ENCODE measurements around the gene EFNA1.
A peak's percentile ranks its signal among the peaks of the same experiment; 100 is the strongest.

The EFNA1 gene

GRCh38 chr1:155085504-155086127 is 42.1 kb upstream of the EFNA1 start:
- ChIA-PET CTCF (interaction anchor here (0.5 to 2.8 kb wide), 33 partner anchors 10 to 562 kb away, joined by 3 to 43 read pairs (median 5); partner anchors contain the start of genes ADAM15, EFNA4, KRTCAP2 and SHC1), POLR2A (interaction anchor here (0.8 to 1.8 kb wide), 11 partner anchors 10 to 149 kb away, joined by 3 to 20 read pairs (median 5); partner anchors contain the start of genes ADAM15, DPM3, EFNA4 and KRTCAP2)
- no peak for DNase-seq (ENCODE audit: extremely low spot score)
- TF ChIP-seq ZNF384 (IDR thresholded peaks at IDR 0.05) (no peak), L3MBTL2 (conservative IDR thresholded peaks at IDR 0.05) (peak; percentile 71)

- DNase-seq (ENCODE audit: extremely low spot score), result peak; percentile 84
- POLR2A ChIA-PET, result interaction anchor here (1.3 to 1.8 kb wide), 2 partner anchors 49 to 51 kb away, joined by 5 to 6 read pairs; partner anchors contain the start of gene SLC50A1
- CTCF ChIA-PET, result interaction anchor here (0.6 to 2.8 kb wide), 8 partner anchors 11 to 417 kb away, joined by 3 to 43 read pairs (median 4); partner anchors contain the start of genes EFNA4, KRTCAP2 and SHC1
- TF ChIP-seq FOXM1 (IDR thresholded peaks at IDR 0.05; ENCODE audit: borderline replicate concordance), result 0 out of 2 replicates have a peak, but pooled peaks have one; percentile 16
- no peak for TF ChIP-seq SP1 (IDR thresholded peaks at IDR 0.05)
These were observed 41.4 kb upstream of the EFNA1 start for GRCh38 chr1:155086128-155086741.

GRCh38 chr1:155086856-155087535 is 40.7 kb upstream of the EFNA1 start:
- CTCF ChIA-PET, result interaction anchor here (1.3 to 2.8 kb wide), 4 partner anchors 11 to 86 kb away, joined by 3 to 27 read pairs (median 14); partner anchors contain the start of gene KRTCAP2

GRCh38 chr1:155091071-155092051 is 36.3 kb upstream of the EFNA1 start:
- ChIA-PET POLR2A (interaction anchor here (0.9 to 2.5 kb wide), 12 partner anchors 35 to 135 kb away, joined by 3 to 25 read pairs (median 4); partner anchors contain the start of genes ADAM15, DPM3, EFNA1 and KRTCAP2), CTCF (interaction anchor here (0.5 to 5.3 kb wide), 34 partner anchors 9 to 232 kb away, joined by 3 to 89 read pairs (median 5); partner anchors contain the start of genes CLK2, DPM3, EFNA3 and EFNA4)
- DNase-seq (ENCODE audit: extremely low spot score), result peak; percentile 92
- TF ChIP-seq TARDBP (IDR thresholded peaks at IDR 0.05) (no peak), L3MBTL2 (conservative IDR thresholded peaks at IDR 0.05) (peak; percentile 75), ARNT (IDR thresholded peaks at IDR 0.05) (no peak), BHLHE40 (IDR thresholded peaks at IDR 0.05; ENCODE audit: borderline replicate concordance) (no peak)

More at GRCh38 chr1:155086856-155087535, 40.7 kb upstream of the EFNA1 start:
- TF ChIP-seq TARDBP (IDR thresholded peaks at IDR 0.05) (no peak), FOXA1 (IDR thresholded peaks at IDR 0.05) (no peak), SP1 (IDR thresholded peaks at IDR 0.05) (no peak), ZNF384 (IDR thresholded peaks at IDR 0.05) (no peak), L3MBTL2 (conservative IDR thresholded peaks at IDR 0.05) (no peak), FOXK2 (IDR thresholded peaks at IDR 0.05) (no peak), PKNOX1 (IDR thresholded peaks at IDR 0.05) (no peak), HDGF (IDR thresholded peaks at IDR 0.05; ENCODE audit: borderline replicate concordance) (no peak), LEF1 (IDR thresholded peaks at IDR 0.05; ENCODE audit: borderline replicate concordance) (no peak), FOXM1 (IDR thresholded peaks at IDR 0.05; ENCODE audit: borderline replicate concordance) (no peak), CTBP1 (IDR thresholded peaks at IDR 0.05; ENCODE audit: borderline replicate concordance) (no peak)
- no peak for DNase-seq (ENCODE audit: extremely low spot score)
- POLR2A ChIA-PET, result no interaction called here

GRCh38 chr1:155092131-155092530 is 35.5 kb upstream of the EFNA1 start:
- DNase-seq (ENCODE audit: extremely low spot score), result no peak
- ChIA-PET CTCF (interaction anchor here (0.6 to 5.3 kb wide), 20 partner anchors 8 to 110 kb away, joined by 3 to 89 read pairs (median 6); partner anchors contain the start of genes DPM3, EFNA4, KRTCAP2 and TRIM46), POLR2A (interaction anchor here (0.9 to 2.5 kb wide), 9 partner anchors 34 to 135 kb away, joined by 4 to 25 read pairs (median 5); partner anchors contain the start of genes EFNA1, KRTCAP2 and SLC50A1)
- TF ChIP-seq PKNOX1 (IDR thresholded peaks at IDR 0.05) (no peak), LEF1 (IDR thresholded peaks at IDR 0.05; ENCODE audit: borderline replicate concordance) (no peak), ZNF384 (IDR thresholded peaks at IDR 0.05) (no peak), SP1 (IDR thresholded peaks at IDR 0.05) (no peak), HDGF (IDR thresholded peaks at IDR 0.05; ENCODE audit: borderline replicate concordance) (no peak), BHLHE40 (IDR thresholded peaks at IDR 0.05; ENCODE audit: borderline replicate concordance) (no peak), ARNT (IDR thresholded peaks at IDR 0.05) (no peak), NFRKB (IDR thresholded peaks at IDR 0.05) (no peak), CTBP1 (IDR thresholded peaks at IDR 0.05; ENCODE audit: borderline replicate concordance) (no peak), FOXM1 (IDR thresholded peaks at IDR 0.05; ENCODE audit: borderline replicate concordance) (no peak), SUZ12 (IDR thresholded peaks at IDR 0.05) (no peak)

GRCh38 chr1:155092641-155093040 is 35.0 kb upstream of the EFNA1 start:
- DNase-seq (ENCODE audit: extremely low spot score), result no peak
- ChIA-PET POLR2A (interaction anchor here (1.8 to 2.5 kb wide), 3 partner anchors 34 to 80 kb away, joined by 7 to 25 read pairs (median 11); partner anchors contain the start of genes KRTCAP2 and SLC50A1), CTCF (interaction anchor here (1.7 to 5.3 kb wide), 2 partner anchors 42 to 81 kb away, joined by 6 to 52 read pairs; partner anchors contain the start of genes KRTCAP2 and TRIM46)
- TF ChIP-seq BHLHE40 (IDR thresholded peaks at IDR 0.05; ENCODE audit: borderline replicate concordance), result no peak
- TF ChIP-seq NFRKB (IDR thresholded peaks at IDR 0.05), result no peak
- no peak for TF ChIP-seq L3MBTL2 (conservative IDR thresholded peaks at IDR 0.05)
- TF ChIP-seq CTBP1 (IDR thresholded peaks at IDR 0.05; ENCODE audit: borderline replicate concordance), result no peak
- no peak for TF ChIP-seq FOXA1 (IDR thresholded peaks at IDR 0.05)
- TF ChIP-seq FOXK2 (IDR thresholded peaks at IDR 0.05), result no peak
- TF ChIP-seq ZNF384 (IDR thresholded peaks at IDR 0.05), result no peak
- no peak for TF ChIP-seq ELF4 (IDR thresholded peaks at IDR 0.05)
- no peak for TF ChIP-seq SUZ12 (IDR thresholded peaks at IDR 0.05)
- TF ChIP-seq FOXM1 (IDR thresholded peaks at IDR 0.05; ENCODE audit: borderline replicate concordance), result no peak
- TF ChIP-seq PKNOX1 (IDR thresholded peaks at IDR 0.05), result no peak
- no peak for TF ChIP-seq TARDBP (IDR thresholded peaks at IDR 0.05)
- TF ChIP-seq SP1 (IDR thresholded peaks at IDR 0.05), result no peak
- no peak for TF ChIP-seq ARNT (IDR thresholded peaks at IDR 0.05)
- no peak for TF ChIP-seq HDGF (IDR thresholded peaks at IDR 0.05; ENCODE audit: borderline replicate concordance)
- TF ChIP-seq LEF1 (IDR thresholded peaks at IDR 0.05; ENCODE audit: borderline replicate concordance), result no peak
